Bronchial epithelial cell (primary cell): ENCODE results near the gene TMEM242. TPM values are rescaled to one million over a fixed set of nuclear protein-coding genes. Genes with fewer than 3 reads are reported as not detected.

Experiments
- DNase-seq: peaks from one replicate; pipeline ENCODE4 v3.0.0-alpha.2; 2010; ENCODE audit warnings: low read depth
- FAIRE-seq: peaks from 2 replicates; lab custom pipeline; 2011; peaks lifted over from hg19 to GRCh38; lab: Jason Lieb, UNC
- H3K27me3 ChIP-seq: 2 replicates; pipeline ENCODE4 v1.5.1; 2011; ENCODE audit warnings: low read length; ENCODE audit not compliant: control insufficient read depth, insufficient read depth
- H3K36me3 ChIP-seq: 2 replicates; pipeline ENCODE4 v1.5.1; 2011; ENCODE audit warnings: low read length; ENCODE audit not compliant: control insufficient read depth, insufficient read depth
- H3K4me3 ChIP-seq: 2 replicates; pipeline ENCODE4 v1.5.1; 2011; ENCODE audit warnings: mild to moderate bottlenecking, low read depth, low read length, control low read depth
- CTCF ChIP-seq: IDR thresholded peaks from 2 replicates; pipeline ENCODE4 v1.5.1; 2011; ENCODE audit warnings: mild to moderate bottlenecking, moderate library complexity, low read length, control low read depth, inconsistent platforms; ENCODE audit not compliant: insufficient read depth, severe bottlenecking
- total RNA-seq: library from RNA; depleted of rRNA; stranded (reverse); fragments of >200 nt; gene quantifications from 2 replicates; pipeline ENCODE4 v1.2.1, GENCODE V29; 2014

TMEM242 gene
- total RNA-seq, 1 donor from 2014 or later, result 7.1 TPM

GRCh38 chr6:157264701-157265100 lies 58.6 kb downstream of the TMEM242 start:
- Histone ChIP-seq H3K36me3 (no peaks in the 10 kb centered on the region), H3K27me3 (no peaks in the 10 kb centered on the region), H3K4me3 (no peak overlapping the region)
- DNase-seq (no peak), FAIRE-seq (no peak)
- no peak for TF ChIP-seq CTCF

- FAIRE-seq (no peak), DNase-seq (no peak)
- Histone ChIP-seq H3K4me3 (no peak overlapping the region), H3K36me3 (no peaks in the 10 kb centered on the region), H3K27me3 (no peaks in the 10 kb centered on the region)
- TF ChIP-seq CTCF, result no peak
Measured at GRCh38 chr6:157263881-157264397, 59.4 kb downstream of the TMEM242 start.

DNA sequence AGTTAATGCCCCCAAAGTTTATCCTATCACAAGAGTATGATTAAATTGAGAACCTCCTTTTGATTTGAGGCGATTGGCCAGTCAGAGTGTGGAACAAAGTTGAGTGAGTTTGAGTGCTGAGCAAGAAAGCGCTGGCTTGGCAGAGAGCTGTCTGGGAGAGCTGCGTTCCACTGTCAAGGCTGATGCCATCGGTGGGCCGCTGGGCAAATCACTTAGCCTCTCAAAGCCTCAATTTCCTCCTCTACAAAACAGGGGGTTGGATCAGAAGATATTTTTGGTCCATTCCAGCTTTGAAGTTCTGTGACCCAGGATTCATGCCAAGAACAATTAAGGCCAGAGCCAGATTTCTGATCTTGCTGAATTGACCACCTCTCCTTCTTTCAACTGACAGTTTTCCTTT lies 60.2 kb downstream of the TMEM242 start:
- H3K36me3 ChIP-seq, result no peaks in the 10 kb centered on the region
- no peak for TF ChIP-seq CTCF
- FAIRE-seq (no peak), DNase-seq (no peak)
- no peak overlapping the region for H3K4me3 ChIP-seq
- no peaks in the 10 kb centered on the region for H3K27me3 ChIP-seq

DNA sequence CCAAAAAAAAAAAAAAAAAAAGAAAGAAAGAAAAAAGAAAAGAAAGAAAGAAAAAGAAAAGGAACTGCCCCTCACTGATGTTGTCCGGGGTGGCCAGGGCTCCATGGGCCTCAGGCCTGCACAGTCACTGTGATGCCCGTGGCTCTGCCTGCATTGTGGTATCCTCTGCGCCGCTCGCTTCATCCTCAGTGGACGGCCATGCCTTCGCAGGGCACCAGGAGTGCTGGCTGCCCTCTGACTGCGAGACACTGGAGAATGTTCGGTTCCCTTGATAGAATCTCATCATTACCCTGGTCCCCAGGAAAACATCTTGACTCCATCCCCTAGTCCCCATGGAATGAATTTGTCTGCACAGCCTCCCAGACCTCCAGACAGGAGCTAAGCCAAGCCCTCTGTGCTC lies 61.7 kb downstream of the TMEM242 start:
- DNase-seq, result no peak
- H3K27me3 ChIP-seq, result no peaks in the 10 kb centered on the region
- H3K36me3 ChIP-seq, result no peaks in the 10 kb centered on the region
- no peak for TF ChIP-seq CTCF
- no peak for FAIRE-seq
- H3K4me3 ChIP-seq, result no peak overlapping the region

DNA sequence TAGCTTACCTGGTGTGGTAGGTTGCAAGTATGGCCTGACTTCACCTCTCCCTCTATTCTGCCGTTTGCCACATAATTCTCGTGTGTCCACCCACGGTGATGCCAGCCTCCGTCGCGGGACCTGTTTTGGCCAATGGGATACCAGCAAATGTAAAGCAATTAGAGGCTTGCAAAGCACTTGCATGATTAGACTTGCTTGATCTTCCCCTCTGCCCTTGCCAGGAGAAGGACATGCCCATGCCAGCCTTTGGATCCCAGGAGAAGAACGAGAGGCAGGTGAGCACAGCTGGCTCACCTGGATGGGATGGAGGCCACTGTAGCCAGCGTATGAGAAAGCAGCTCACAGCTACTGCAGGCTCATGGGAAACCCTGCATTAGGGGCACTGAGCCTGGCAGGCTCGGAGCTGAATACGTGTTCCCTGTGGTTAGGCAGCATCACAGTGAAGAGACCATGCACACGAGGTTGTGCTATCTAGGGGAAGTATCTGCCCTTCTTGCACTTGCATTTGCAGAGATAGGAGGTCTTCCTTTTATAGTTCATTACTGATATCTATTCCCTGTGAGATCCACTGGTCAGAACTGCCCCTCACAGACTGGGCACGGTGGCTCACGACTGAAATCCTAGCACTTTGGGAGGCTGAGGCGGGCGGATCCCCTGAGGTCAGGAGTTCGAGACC lies 62.4 kb downstream of the TMEM242 start:
- no peak for TF ChIP-seq CTCF
- Histone ChIP-seq H3K4me3 (no peak overlapping the region), H3K27me3 (no peaks in the 10 kb centered on the region), H3K36me3 (no peaks in the 10 kb centered on the region)
- FAIRE-seq (peak; percentile 76), DNase-seq (peak; percentile 85)

DNA sequence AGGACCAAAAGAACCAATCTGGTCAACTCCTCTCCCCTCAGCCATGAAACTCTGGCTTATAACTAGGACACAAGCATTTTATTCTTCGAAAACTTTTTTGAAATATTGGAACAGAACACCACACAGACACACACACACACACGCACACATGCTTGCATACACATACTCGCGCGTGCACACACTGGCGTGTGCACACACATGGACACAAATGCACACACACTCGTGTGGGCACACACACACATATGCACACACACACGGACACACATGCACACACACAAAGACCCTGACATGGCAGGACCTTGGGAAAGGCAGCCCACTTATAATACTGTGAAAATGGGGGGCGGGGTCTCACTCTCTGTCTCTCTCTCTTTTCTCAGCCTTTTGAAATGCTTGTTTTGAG lies 63.9 kb downstream of the TMEM242 start:
- no peak for TF ChIP-seq CTCF
- FAIRE-seq (no peak), DNase-seq (no peak)
- Histone ChIP-seq H3K27me3 (peaks cover 4% of the 10 kb centered on the region), H3K36me3 (no peaks in the 10 kb centered on the region), H3K4me3 (no peak overlapping the region)
